Lower lobe of right lung (tissue), 2 donors: Measurements from ENCODE around the gene PLEKHB2. TPM values are rescaled to one million over a fixed set of nuclear protein-coding genes. Genes with fewer than 3 reads are reported as not detected.
A peak's percentile ranks its signal among the peaks of the same experiment; 100 is the strongest.

Experiments used
- ATAC-seq, 2 donors: fragments of 200-7000 bp; cut with Tn5 transposase; one replicate each; pipeline ENCODE4 v1.9.1; 2020 to 2022; ENCODE audit warnings: mild to moderate bottlenecking in 2 of 2, moderate library complexity in 2 of 2
- DNase-seq: peaks from one replicate; pipeline ENCODE4 v3.0.0-alpha.2; 2020
- H3K27ac ChIP-seq: fragments of 200-600 bp; one replicate; pipeline ENCODE4 v1.8.0; 2022
- H3K27me3 ChIP-seq: fragments of 200-600 bp; one replicate; pipeline ENCODE4 v1.8.0; 2022; ENCODE audit warnings: low read depth
- H3K36me3 ChIP-seq: fragments of 200-600 bp; one replicate; pipeline ENCODE4 v1.8.0; 2022; ENCODE audit warnings: mild to moderate bottlenecking
- H3K4me1 ChIP-seq: fragments of 200-600 bp; one replicate; pipeline ENCODE4 v1.8.0; 2022
- H3K4me3 ChIP-seq: fragments of 200-600 bp; one replicate; pipeline ENCODE4 v1.8.0; 2022; ENCODE audit warnings: mild to moderate bottlenecking
- H3K9me3 ChIP-seq: fragments of 200-600 bp; one replicate; pipeline ENCODE4 v1.8.0; 2022
- intact Hi-C: fragments of 100-400 bp; cut with DNase I; formaldehyde crosslinking; loops from one replicate; pipeline ENCODE4 v1.11.0; 2022
- total RNA-seq: library from RNA; stranded (reverse); fragmentation: NEBNext Ultra II Directional; extraction: Animal tissue kit (Norgen Biotek cat#: 25700); gene quantifications from one replicate; pipeline ENCODE4 v1.2.1, GENCODE V29; 2021
- TF ChIP-seq, protein P1 (sequence below): fragments of 200-600 bp; IDR thresholded peaks from one replicate; pipeline ENCODE4 v1.8.0; 2022; ENCODE audit warnings: antibody characterized with exemption, mild to moderate bottlenecking
- donor health status: DM: no; HTN: yes; CAD: no; lungs with severe emphysema.

The PLEKHB2 gene
- total RNA-seq, 1 donor from 2014 or later = 91.4 TPM

DNA sequence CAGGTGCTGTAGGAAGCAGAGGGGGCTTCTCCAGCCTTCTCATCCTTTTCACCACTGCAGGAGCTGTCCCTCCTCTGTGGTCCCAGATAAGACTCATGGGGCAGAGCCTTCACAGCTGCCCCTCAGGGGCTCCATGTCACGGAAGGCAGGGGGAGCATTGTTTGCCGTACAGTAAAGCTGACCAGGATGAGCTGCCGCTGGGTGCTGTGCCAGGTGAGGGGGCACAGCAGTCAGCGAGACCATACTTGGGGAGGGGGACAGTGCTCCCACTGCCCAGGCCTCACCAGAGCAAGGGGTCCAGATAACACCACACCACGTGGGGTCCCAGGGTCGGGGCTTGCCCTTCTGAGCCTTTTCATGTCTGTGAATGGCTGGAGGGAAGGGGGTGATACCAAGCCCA, 46.3 kb downstream of the PLEKHB2 start:
- Histone ChIP-seq H3K4me3 (no peak overlapping the region), H3K27me3 (no peaks in the 10 kb centered on the region), H3K27ac (no peak overlapping the region), H3K36me3 (peaks cover 49% of the 10 kb centered on the region), H3K4me1 (peaks cover 8% of the 10 kb centered on the region), H3K9me3 (no peaks in the 10 kb centered on the region)
- no peak for ATAC-seq
- TF ChIP-seq, protein P1, sequence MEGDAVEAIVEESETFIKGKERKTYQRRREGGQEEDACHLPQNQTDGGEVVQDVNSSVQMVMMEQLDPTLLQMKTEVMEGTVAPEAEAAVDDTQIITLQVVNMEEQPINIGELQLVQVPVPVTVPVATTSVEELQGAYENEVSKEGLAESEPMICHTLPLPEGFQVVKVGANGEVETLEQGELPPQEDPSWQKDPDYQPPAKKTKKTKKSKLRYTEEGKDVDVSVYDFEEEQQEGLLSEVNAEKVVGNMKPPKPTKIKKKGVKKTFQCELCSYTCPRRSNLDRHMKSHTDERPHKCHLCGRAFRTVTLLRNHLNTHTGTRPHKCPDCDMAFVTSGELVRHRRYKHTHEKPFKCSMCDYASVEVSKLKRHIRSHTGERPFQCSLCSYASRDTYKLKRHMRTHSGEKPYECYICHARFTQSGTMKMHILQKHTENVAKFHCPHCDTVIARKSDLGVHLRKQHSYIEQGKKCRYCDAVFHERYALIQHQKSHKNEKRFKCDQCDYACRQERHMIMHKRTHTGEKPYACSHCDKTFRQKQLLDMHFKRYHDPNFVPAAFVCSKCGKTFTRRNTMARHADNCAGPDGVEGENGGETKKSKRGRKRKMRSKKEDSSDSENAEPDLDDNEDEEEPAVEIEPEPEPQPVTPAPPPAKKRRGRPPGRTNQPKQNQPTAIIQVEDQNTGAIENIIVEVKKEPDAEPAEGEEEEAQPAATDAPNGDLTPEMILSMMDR = no peak
- intact Hi-C loops = no loop called here
- no peak for DNase-seq

- no peak overlapping the region for H3K4me3 ChIP-seq
- no peak overlapping the region for H3K27ac ChIP-seq
- no peak for ATAC-seq
- no peaks in the 10 kb centered on the region for H3K27me3 ChIP-seq
- TF ChIP-seq, protein P1 = no peak
- peaks cover 42% of the 10 kb centered on the region for H3K36me3 ChIP-seq
- no peaks in the 10 kb centered on the region for H3K9me3 ChIP-seq
- H3K4me1 ChIP-seq = peaks cover 3% of the 10 kb centered on the region
- no peak for DNase-seq
- intact Hi-C loops = no loop called here
Observed at GRCh38 chr2:131152074-131152473, 46.9 kb downstream of the PLEKHB2 start.

GRCh38 chr2:131153529-131153928, 48.4 kb downstream of the PLEKHB2 start:
- H3K27me3 ChIP-seq = no peaks in the 10 kb centered on the region
- no peak overlapping the region for H3K4me3 ChIP-seq
- intact Hi-C loops = no loop called here
- no peak for DNase-seq
- peaks cover 29% of the 10 kb centered on the region for H3K36me3 ChIP-seq
- H3K4me1 ChIP-seq = no peaks in the 10 kb centered on the region
- TF ChIP-seq, protein P1 = no peak
- no peaks in the 10 kb centered on the region for H3K9me3 ChIP-seq
- no peak for ATAC-seq
- no peak overlapping the region for H3K27ac ChIP-seq

DNA sequence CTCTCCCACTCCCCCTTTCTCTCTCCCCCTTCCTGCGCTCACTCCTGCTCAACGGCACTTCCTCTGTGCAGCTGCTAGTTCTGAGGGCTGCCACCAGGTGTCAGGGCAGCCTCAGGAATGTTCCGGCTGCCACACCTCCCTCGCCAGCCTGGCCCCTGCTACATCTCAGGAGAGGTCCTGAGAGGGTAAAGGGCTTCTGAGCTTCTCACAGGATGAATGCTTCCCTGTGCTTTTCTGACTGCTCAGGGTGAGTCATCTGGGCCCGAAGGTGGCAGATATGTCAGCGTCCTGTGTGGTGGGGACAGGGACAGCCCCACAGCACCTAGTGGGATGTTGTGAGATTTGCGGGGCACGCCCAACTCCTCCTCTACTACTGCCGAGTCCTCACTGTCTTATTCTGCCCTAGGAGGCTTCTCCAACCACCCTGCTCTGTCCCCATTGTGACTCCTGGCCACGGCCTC, 49.0 kb downstream of the PLEKHB2 start:
- intact Hi-C loops = no loop called here
- H3K36me3 ChIP-seq = peaks cover 23% of the 10 kb centered on the region
- DNase-seq (peak; percentile 69), ATAC-seq (peak; percentile 90 to 91)
- H3K27ac ChIP-seq = no peak overlapping the region
- TF ChIP-seq, protein P1 = peak; percentile 78
- no peaks in the 10 kb centered on the region for H3K9me3 ChIP-seq
- H3K27me3 ChIP-seq = no peaks in the 10 kb centered on the region
- no peak overlapping the region for H3K4me3 ChIP-seq
- H3K4me1 ChIP-seq = no peaks in the 10 kb centered on the region

- Histone ChIP-seq H3K27ac (no peak overlapping the region), H3K27me3 (no peaks in the 10 kb centered on the region), H3K4me1 (no peaks in the 10 kb centered on the region), H3K4me3 (no peak overlapping the region), H3K36me3 (peaks cover 17% of the 10 kb centered on the region), H3K9me3 (no peaks in the 10 kb centered on the region)
- TF ChIP-seq, protein P1 = no peak
- intact Hi-C loops = no loop called here
- DNase-seq (no peak), ATAC-seq (peak in 1 of 2 donors; percentile 1)
Observed at GRCh38 chr2:131154647-131155046, 49.5 kb downstream of the PLEKHB2 start.
